HG03571 (cell line): ENCODE measurements around the gene LYPD6.
A peak's percentile ranks its signal among the peaks of the same experiment; 100 is the strongest.
"Not testable (repeated sequence)": the region's sequence is repeated elsewhere in the genome, so short reads cannot be mapped to it uniquely, and the experiment has no call there.

Experiments used
- ATAC-seq: cut with Tn5 transposase; IDR thresholded peaks from one replicate; pipeline ENCODE4 v1.9.1; 2021; ENCODE audit not compliant: unreplicated experiment

The LYPD6 gene, protein sequence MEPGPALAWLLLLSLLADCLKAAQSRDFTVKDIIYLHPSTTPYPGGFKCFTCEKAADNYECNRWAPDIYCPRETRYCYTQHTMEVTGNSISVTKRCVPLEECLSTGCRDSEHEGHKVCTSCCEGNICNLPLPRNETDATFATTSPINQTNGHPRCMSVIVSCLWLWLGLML

DNA sequence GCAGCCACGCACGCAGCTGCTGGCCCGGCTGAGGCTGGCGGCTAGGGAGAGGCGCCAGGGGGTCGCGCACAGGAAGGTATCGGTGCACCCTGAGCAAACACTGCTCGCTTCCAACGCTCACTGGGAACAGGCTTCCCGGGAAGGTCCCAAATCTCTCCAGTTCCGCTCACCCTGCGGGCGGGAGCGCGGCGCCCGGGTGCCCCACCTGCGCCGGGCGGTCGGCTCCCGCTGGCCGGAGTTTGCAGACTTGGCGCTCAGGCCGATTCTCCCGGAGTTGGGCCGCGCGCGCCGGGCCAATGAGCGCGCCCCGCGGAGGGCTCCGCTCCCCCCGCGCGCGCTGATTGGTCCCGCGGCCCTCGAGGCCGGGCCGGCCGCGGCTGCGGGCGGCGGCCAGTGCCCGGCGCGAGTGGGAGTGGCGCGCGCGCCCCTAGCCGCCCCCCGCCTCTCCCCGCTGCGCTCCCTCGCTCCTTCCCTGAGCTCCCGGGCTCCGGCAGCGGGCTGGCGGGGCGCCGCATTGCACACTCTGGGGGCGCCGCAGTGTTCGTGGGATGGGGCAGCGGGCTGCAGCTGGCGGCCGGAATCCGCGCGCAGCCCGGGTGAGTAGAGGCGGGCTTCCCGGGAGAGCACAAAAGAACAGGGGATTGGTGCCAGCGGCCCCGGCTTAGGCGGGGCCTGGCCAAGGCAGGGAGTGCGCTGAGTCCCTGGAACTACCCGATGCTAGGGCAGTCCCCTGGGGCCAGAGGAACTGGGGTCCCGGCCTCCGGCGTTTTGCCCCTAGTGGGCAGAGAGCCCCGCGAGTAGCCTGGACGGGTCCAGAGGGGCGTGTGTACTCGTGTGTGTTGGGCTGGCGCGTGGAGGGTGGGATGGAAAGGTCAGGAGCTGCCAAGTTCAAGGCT lies at the start of gene LYPD6:
Gene LYPD6, plus strand, starts transcription at position 461 of the 896 bp plus-strand sequence. CDS start 107,122 bp downstream, outside the sequence.
- ATAC-seq, result peak; percentile 74

DNA sequence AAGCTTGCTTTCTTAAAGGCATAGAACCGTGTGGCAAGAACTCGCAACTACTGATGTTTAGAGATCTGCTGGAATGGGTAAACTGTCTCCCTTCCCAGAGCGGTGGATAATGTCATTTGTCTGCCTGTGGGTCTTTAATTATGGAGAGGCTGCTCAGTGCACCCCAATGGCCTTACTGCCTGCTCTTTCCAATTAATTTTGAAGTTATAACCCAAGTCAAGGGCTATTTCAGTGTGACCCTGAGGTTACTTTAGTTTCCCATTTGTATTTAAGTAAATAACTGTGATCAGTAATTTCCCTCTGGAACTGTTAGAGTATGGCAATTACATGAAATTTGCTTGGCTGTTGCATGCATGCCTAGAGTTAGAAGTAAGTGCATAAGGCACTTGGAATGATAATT lies 48.9 kb upstream of the LYPD6 start:
- ATAC-seq, result no peak

DNA sequence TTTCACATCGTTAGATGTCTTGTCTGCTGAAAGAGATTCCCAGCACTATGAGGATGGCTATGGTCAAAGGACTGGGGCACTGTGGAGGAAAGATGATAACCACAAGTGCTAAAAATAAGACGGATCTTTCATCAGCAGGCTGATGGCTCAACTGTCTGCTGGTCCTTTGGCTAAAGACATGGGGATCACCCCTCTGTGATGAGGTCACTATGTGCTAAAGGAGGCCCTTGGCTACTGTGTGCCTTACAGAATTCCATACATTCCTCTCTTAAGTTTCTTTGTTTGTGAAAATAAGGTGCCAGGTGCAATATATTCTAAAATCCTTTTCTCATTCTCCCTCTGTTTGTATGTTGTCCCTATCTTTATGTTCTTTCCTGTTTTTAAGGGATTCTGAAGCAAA lies 39.7 kb upstream of the LYPD6 start:
- no peak for ATAC-seq

DNA sequence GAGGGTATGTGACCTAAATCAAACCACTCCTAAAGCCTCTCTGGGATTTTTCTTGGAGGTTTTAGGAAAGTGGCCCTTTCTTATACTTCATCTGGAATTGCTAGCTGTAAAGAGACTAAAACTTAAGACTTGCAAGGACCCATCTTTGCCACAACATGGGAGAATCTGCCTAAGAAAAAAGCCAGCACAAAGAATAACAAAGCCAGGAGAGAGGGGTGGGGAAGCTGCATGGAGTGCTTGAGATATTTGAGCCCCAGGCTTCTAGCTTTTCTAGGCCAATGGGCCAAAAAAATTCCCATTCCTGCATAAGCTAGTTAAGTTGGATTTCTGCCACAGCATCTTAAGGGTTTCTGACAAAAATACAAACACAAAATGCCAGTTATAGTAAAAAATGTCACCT lies 38.5 kb upstream of the LYPD6 start:
- no peak for ATAC-seq

DNA sequence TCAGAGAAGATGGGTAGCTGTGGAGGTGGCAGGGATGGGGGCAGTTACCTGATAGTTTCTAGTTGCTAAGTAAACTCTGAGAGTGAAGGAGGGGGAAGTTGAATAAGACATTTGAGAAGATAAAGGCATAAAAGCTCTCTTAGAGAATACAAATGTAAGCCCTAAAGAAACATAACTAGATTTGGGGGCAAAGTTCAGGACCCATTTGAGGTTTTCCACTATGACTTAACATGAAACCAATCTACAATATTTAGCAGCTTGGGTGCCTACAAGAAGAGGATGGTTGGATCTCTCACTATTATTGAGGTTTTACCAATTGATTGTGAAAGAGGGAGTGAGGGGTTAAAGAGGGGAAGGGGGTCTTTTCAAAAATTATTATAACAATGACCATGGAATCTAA lies 34.4 kb upstream of the LYPD6 start:
- ATAC-seq, result no peak

DNA sequence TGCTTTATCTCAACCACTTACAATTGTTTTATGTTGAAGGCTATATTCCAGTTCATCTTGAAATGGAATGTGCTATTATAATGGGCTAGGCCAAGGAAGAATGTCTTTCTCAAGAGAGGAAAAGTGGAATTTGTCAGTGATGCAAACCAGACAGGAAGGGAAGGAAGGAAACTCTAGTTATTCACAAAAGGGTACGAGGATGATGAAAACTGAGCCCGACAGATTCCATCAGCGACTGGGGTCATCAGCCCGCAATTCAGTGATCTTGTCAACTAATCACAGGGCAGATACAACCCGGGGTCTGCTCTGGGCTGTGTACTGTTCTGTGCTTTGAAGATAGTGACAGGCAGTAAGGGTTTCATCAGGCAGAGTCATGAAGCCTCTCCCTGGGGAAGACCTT lies 23.4 kb upstream of the LYPD6 start:
- ATAC-seq, result no peak

DNA sequence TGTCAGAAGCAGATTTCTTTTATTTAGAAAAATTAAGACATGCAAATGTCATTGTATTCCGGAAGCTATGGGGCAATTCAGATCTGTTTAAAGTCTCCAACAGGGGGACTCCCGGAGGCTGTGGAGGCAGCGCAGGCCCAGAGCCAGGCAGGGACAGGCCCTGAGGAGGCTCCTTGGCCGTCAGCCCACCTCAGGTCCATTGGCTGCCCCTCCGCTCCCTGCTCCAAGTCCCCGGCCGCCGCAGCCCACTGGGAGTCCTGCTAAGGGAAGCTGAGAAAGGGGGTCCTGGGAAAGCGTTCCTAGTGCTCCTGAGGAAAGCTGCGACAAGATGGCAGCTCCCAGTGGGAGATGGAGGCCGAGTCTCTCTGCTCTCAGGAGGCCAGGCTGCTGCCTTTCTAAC lies 20.0 kb upstream of the LYPD6 start:
- ATAC-seq, result no peak

DNA sequence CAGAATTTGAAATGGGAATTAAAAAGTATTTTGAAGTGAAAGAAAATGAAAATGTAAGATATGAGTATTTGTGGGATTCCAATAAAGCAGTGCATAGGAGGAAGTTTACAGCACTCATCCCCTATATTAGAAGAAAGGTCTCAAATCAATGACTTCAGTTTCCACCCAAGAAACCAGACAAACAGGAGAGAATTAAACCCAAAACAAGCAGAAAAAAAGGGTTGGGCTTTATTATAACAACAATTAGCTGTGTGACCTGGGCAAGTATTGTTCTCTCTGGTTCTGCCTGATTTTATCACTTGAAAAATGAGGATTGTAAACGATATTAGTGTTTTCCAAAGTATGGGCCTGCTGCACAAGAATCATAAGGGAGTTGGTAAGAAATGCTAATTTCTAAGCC lies 18.3 kb upstream of the LYPD6 start:
- no peak for ATAC-seq

DNA sequence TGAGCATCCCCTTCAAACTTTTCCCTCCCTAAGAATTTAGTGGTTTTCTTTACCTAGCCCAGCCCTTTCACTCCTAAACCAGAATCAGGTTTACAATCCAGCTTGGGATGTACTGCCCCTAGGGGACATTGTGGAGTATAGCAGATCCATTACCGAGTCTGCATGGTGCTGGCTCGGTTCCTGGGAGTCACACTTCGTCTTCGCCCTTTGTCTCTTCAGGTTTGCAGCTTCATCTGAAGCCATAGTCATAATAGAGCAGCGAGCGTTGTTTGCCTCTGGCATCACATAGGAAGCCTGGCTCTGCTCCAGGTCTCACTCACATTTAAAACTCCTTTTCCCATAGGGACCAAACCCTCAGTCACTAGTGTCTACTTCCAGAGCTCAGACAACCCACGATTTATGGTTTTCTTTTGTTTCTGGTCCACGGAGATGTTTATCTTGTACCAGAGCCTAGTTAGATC lies 16.8 kb upstream of the LYPD6 start:
- ATAC-seq, result peak; percentile 82

DNA sequence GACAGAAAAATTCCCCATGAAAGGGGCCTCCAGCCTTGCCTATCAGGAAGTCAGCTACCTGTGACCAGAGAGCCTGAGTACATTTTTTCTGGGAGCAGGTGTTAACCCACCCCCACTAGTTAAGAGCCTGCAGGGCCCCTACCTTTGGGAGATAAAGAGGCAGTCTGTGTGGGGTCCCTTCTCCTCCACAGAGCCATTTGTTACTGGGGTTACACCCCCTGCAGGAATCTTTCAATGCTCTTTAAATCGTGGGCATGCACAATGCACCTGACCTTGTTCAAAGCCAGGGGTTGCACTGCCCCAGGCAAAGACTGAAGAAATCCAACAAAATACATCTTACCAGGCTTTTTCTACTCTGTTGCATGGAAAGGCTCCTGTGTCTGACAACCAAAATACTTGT lies 15.7 kb upstream of the LYPD6 start:
- ATAC-seq, result no peak

DNA sequence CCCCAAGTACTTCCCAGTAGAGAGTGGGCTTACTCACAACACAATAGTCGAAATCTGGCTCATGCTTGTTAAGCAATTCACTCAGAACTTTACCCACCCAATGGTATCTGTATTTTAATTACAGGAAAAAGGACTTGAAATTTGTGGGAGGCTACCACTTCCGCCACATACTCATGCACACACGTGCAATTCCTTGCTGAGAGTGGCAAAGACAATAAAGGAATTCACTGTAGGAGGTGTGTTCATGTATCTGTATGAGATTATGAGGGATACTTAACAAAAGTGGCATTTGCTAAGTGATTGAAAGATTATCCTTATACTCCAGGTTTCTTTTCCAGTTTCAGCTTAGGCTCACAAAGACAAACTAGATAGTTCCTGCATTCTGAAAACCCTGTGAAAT lies 14.9 kb upstream of the LYPD6 start:
- no peak for ATAC-seq

DNA sequence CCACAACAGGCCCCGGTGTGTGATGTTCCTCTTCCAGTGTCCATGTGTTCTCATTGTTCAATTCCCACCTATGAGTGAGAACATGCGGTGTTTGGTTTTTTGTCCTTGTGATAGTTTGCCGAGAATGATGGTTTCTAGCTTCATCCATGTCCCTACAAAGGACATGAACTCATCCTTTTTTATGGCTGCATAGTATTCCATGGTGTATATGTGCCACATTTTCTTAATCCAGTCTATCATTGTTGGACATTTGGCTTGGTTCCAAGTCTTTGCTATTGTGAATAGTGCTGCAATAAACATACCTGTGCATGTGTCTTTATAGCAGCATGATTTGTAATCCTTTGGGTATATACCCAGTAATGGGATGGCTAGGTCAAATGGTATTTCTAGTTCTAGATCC lies 11.8 kb upstream of the LYPD6 start:
- not testable (repeated sequence) for ATAC-seq

DNA sequence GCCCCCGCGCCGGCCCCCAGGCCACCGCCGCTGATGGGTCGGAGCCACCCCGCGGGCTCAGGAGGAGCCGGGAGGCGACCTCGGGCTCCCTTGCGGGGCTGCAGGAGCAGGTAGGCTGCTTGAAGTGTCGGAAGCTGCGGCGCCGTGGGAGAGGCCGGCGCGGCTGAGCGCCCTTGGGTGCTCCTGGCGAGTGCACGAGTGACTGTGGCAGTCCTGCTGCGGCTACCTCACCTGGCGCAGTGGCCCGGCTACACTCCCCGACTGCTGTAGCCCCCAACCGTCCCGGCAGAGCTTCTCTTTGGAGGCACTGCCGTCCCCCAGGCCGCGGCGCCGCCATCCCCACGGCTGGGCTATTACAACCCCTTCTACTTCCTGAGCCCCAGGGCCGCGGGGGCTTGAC lies 10.0 kb upstream of the LYPD6 start:
- no peak for ATAC-seq

DNA sequence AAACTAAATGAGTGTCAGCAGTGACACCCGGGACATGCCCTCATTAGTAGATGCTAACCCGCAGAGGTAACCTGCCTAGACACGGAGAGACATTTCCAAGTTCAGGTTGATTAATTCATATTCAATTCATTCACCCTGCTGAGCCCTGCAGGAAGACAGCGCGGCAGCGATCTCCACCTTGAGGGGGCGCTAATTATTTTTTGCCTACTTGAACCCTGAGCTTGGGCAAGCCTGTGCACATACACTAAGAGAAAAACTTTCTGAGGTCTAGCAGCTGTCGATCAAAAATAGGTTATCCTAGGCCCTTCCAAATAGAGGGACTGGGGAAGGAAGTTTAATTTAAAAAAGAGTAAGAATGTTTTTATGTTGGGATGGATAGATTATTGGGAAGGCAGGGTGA lies 1.3 kb upstream of the LYPD6 start:
- ATAC-seq, result no peak

DNA sequence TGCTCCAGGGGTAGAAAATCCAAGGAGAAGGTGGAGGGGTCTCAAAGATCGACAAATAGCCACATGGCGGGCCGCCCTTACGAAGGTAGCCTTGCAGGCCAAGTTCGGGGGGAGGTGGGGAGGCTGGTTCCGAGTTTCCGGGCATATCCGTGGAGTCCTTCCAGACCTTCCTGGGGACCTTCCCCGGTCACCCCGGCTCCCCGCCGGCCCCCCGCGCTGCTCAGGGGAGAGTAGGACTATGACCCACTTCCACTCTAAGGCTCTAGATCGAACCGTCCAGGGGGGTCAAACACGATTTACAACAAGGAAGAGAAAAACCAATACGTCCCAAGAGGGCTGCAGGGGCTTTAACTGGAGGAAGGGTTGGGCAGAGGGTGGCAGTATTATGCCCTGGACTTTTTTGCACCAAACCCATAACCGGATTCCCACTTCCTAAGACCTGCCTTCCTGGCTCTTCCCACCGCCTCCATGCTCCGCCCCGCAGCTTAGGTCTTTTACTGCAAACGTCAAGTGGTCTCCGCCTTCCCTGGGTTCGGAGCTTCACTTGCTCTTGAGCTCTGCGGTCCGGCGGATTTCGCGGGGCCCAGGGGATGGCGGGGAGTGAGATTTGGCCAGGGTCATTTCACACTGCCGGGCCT lies 779 bp upstream of the LYPD6 start:
- ATAC-seq, result peak; percentile 14

DNA sequence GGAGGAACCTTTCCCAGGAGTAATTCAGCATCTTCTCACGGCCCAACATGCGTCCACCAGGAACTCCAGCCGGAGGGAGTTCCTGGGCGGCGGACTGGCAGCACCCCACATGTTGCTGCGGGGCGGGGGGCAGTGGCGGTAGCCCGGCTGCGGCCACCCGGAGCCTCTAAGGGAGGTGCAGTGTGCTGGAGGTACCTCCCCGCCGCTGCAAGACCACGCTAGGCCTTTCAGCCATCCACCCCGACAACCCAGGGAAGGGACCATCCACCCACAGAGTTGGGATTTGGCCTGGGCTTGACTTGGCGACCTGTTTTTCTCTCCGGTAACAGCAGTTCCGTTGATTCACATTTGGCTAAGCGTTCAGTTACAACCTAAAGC lies 625 bp downstream of the LYPD6 start:
- ATAC-seq, result no peak

DNA sequence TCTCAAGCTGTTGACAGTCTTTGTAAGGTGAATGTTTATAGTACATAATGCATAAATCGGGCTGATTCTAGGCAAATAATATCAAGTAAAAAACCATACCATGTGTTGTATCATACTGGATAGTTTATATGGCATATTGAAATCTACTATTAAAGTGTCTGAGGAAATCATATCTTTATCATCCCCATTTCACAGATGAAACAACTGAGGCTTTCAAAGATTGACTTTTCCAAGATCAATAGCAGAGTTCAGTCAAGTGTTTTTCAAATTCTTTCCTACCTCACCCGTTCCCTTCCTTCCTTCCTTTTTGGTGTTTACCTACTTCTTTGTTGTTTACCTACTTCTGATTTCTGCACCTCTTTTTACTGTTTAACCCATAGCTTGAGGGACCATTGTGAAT lies 2.0 kb downstream of the LYPD6 start:
- ATAC-seq, result no peak

DNA sequence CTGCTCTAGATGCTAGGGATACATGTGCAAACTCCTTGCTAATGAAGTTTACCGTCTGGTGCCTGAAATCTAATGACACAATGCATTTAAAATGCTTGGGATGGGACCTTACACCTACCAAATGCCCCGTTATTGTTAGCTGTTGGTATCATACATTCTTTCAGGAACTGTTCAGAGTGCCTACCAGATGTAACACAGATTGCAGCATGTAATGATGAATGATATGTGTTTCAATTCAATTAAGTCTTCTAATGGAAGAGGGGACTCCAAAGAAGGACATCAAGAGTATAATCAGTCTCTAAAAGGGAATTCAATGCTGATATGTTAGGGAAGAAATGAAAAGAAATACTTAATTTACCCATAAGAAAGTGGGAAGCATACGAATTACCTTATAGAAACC lies 3.2 kb downstream of the LYPD6 start:
- no peak for ATAC-seq

DNA sequence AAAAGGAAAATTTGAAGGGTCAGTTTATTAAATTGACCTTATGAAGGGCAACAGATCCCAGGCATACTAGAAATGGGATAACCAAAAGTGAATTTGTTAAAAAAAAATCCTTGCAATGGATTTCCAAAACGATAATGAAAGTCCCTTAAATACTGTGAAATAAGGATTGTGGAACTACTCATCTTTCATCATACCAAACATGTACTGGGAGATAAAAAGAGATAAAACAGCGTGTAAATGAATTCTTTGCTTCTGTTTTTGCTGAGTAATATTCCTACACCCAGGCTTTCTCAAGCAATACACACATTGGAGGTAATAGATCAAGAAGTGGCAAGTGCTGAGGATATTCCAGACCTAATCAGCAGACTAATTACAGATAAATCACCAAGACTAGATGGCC lies 3.8 kb downstream of the LYPD6 start:
- no peak for ATAC-seq

DNA sequence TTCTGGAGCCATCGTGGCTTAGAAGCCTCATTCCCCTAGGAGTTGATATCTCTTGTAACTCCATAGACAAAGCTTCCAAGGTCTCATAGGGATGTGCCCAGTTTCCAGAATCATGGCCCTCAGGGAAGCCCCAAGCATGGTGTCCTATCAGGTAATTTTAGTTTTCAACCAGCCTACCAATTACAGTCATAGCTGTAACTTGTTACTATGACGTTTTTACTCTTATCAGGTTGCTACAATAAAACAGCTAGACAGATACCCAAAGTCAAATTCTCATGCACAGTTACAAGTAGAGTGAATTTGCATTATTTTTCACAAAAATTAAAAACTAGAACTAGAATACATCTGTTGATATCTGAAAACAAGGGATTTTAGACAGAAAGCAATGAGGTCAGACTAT lies 8.9 kb downstream of the LYPD6 start:
- no peak for ATAC-seq

DNA sequence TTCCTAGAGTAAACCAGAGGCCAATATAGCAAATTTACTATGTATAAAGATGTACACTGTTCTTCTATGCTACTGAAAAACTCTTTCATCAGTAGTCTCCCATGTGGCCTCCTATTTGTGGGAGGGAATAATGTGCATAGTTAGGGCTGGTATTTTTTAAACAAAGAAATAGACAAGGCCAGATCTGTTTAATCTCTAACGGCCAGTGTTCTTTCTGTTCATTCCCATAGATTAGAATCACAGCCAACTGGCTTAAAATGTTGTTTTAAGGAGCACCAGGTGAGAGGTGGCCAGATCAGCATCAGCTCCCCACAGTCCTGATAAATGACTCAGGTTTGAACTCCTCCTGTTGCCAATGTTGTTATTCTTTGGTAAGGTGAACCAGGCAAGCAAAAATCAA lies 12.1 kb downstream of the LYPD6 start:
- no peak for ATAC-seq

DNA sequence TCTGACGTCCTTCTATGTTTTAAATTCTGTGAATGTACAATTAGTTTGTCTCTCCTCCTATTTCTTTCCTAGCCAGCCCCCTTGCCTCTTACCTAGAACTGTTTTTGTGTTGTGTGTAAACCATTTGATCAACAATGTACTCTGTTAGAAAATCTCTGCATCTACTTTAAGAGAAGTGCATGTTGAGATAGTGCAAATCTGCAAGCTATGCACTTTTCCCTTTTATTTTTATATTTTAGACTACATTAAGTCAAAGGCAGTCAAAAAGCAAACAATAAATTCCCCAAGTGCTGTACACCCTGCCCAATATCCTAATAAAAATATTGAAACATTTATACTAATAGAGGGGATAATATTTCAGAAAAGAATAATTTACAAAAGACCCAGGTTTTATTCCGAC lies 13.7 kb downstream of the LYPD6 start:
- ATAC-seq, result no peak
